SHP77 (cell line): ENCODE results near the gene HINT3.
"Not testable (repeated sequence)": the region's sequence is repeated elsewhere in the genome, so short reads cannot be mapped to it uniquely, and the experiment has no call there.

ENCODE experiments used
- DNase-seq, 2 experiments: peaks; one replicate each; lab custom pipeline; 2025; lab: John Stamatoyannopoulos, UW

The HINT3 gene

GRCh38 chr6:126002755-126003679 is 46.4 kb downstream of the HINT3 start:
- DNase-seq = no peak

DNA sequence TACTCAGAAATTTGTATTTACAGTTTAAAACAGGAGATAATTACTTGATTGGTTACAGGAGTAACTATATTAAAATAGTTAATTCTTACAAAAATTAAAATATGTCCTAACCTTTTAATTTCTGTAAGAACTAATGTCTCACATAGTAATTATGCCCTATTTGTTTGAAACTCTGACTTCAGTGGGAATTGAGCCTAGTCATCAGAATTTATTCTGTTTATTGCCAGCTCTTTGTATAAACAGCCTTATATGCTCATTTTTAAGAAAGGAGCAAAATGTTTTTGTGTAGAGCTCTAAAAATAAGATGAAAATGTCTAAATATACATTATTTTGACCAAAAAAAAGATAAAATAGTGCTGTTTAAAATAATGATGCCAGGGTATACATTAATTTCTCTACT is 51.2 kb downstream of the HINT3 start:
- no peak for DNase-seq

- DNase-seq = no peak
These were observed 53.5 kb downstream of the HINT3 start for GRCh38 chr6:126010040-126010439.

DNA sequence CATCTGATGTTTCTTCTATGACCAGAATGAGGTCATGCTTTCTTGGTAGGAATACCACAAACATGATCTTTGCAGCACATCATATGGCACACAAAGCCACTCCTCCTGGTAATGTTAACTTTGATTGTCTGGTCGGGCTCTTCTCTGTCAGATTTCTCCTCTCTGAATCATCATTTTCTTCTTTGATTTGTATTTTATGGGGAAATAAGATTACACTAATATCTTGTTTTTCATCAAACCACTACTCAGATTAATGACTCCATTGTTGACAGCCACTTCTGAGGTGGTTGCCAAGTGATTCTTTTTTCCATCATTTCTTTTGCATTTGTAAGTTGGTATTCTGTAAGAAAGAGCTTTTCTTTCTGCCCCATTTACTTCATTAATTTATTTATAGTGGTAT is 59.3 kb downstream of the HINT3 start:
- no peak for DNase-seq

DNA sequence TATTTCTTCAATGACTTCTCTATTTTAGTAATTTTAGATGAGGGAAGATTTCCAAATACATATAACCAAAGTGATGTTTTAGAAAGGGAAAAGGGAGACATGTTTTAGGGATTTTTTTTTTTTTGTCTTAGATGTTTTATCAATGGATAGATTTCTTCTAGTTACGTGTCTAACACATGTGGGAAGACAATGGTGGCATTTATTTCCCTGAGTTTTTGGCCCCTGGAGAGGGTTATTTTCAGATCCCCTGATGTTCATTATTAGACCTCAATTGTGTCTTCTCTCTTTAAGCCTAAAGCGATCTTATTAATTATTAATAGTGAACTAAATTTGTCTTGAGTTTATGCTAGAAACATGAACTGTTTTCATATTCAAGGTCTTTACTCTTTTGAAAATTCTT is 60.0 kb downstream of the HINT3 start:
- DNase-seq = no peak

DNA sequence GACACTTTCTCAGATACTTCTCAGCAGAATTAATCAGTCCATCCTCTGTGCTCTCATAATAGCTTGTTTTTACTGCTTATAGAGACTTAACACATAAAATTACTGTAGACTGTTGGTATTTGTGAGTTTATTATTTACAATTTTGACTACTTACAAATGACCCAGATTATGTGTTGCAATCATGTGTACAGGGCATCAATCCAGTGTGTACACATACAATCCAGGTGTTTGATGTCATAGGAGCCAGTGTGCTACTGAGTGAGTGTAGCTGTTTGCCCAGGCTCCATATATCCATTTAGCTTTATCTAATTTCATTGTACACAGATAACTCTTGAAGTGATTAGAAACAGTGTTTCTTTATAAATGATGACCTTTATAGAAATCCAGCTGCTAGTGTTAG is 61.1 kb downstream of the HINT3 start:
- DNase-seq = no peak

DNA sequence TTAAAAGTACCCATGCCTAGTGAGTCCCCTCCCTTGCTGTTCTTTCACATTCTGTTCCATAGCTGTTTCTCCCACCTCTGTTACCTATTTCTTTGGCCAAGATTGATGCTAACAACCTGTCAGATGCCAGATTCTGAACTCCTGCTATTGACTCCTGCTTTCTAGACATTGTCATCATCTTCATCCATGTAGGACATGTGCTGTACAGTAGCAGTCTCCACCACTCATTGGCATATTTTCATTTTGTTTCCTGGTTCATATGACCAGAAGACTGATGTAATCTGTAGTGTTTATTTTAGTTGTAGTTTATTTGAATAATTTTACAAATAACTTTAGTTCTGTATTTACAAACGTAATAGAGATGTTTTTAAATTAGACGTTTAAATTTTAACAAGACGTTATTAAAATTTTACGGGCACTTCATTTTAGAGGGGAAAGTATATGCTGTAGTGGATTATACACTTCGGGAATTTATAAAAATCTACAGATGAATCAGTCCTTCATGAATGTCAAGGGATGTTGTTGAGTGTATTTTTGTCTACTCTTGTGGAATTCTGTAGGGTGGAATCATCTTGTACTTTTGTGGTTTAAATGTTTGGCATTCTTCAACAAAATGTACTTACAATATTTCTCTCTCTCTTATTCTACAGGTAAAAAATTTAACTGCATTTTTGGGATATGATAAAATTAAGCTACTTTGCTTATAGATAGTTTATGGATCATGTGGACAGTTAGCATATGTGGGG is 63.9 kb downstream of the HINT3 start:
- DNase-seq = no peak

- DNase-seq = not testable (repeated sequence)
These were observed 66.9 kb downstream of the HINT3 start for GRCh38 chr6:126023474-126023873.

GRCh38 chr6:126026001-126026400 is 69.4 kb downstream of the HINT3 start:
- DNase-seq = no peak

- DNase-seq = no peak
These were observed 71.0 kb downstream of the HINT3 start for GRCh38 chr6:126027601-126028000.
